ENCODE data around the gene NPW. TPM values are rescaled to one million over a fixed set of nuclear protein-coding genes. Genes with fewer than 3 reads are reported as not detected.

NPW gene
- polyA plus RNA-seq, 1 donor (not counting 4 experiments of a cell fraction or from before 2014, with no cell fraction given) = not detected

DNA sequence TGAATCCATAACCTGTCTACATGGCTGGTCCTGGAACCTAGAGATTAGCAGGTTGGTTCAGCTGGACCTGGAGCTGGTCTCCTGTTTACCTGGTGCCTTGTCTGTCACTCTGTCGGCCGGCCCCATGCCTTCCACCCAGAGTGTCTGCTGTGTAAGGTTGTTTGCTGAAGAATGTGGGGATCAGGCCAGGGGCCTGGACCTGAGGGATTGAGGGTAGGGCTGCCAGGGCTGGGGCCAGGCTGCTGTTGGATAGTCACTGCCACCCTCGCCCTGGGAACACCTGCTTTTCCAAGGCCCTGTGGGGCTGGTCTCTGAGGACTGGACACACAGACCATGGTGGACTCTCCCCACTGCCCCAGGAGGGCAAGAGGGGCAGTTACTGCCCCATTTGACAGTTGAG lies 8.6 kb downstream of the NPW start:
- Histone ChIP-seq H3K4me2 (ENCODE audit: control insufficient read depth, extremely low read depth, insufficient read depth, low read depth, low read length) (peak overlapping the region; percentile 76), H3K9me3 (ENCODE audit: control insufficient read depth, low read depth, low read length) (no peaks in the 10 kb centered on the region), H2AFZ (ENCODE audit: control insufficient read depth, low read length) (no peak overlapping the region), H3K9ac (ENCODE audit: control insufficient read depth, extremely low read depth, insufficient read depth, low read length) (no peak overlapping the region), H3K4me1 (ENCODE audit: control insufficient read depth, extremely low read depth, insufficient read depth, low read length) (peaks cover 10% of the 10 kb centered on the region), H3K36me3 (ENCODE audit: control insufficient read depth in 2 of 2, extremely low read depth in 1 of 2, insufficient read depth in 2 of 2, low read length in 2 of 2) (no peaks in the 10 kb centered on the region), H4K20me1 (ENCODE audit: control insufficient read depth, extremely low read depth, insufficient read depth, low read length) (no peaks in the 10 kb centered on the region), H3K79me2 (ENCODE audit: control insufficient read depth, insufficient read depth, low read length) (no peaks in the 10 kb centered on the region), H3K27ac (ENCODE audit: control insufficient read depth, insufficient read depth, low read length) (no peak overlapping the region), H3K9me1 (ENCODE audit: control insufficient read depth, extremely low read depth, insufficient read depth, low read length) (no peaks in the 10 kb centered on the region), H3K27me3 (ENCODE audit: control insufficient read depth, extremely low read depth, insufficient read depth, low read length) (no peaks in the 10 kb centered on the region), H3K4me3 (ENCODE audit: control insufficient read depth in 2 of 3, extremely low read depth in 1 of 3, insufficient read depth in 2 of 3, low read depth in 1 of 3, low read length in 3 of 3) (no peak overlapping the region)
- FAIRE-seq = no peak
- dilution Hi-C loops (cut with MboI; ENCODE audit: extremely low pct_ligation_motif_present, low sequenced_read_pairs) = no loop called here
- TF ChIP-seq, protein P1, sequence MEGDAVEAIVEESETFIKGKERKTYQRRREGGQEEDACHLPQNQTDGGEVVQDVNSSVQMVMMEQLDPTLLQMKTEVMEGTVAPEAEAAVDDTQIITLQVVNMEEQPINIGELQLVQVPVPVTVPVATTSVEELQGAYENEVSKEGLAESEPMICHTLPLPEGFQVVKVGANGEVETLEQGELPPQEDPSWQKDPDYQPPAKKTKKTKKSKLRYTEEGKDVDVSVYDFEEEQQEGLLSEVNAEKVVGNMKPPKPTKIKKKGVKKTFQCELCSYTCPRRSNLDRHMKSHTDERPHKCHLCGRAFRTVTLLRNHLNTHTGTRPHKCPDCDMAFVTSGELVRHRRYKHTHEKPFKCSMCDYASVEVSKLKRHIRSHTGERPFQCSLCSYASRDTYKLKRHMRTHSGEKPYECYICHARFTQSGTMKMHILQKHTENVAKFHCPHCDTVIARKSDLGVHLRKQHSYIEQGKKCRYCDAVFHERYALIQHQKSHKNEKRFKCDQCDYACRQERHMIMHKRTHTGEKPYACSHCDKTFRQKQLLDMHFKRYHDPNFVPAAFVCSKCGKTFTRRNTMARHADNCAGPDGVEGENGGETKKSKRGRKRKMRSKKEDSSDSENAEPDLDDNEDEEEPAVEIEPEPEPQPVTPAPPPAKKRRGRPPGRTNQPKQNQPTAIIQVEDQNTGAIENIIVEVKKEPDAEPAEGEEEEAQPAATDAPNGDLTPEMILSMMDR (optimal IDR thresholded peaks at IDR 0.05 in 1 of 3, IDR thresholded peaks at IDR 0.05 in 1 of 3, conservative IDR thresholded peaks at IDR 0.05 in 1 of 3; ENCODE audit: extremely low read depth in 1 of 3, insufficient read depth in 2 of 3, low read length in 3 of 3) = no peak
- no peak for TF ChIP-seq EZH2 (IDR thresholded peaks at IDR 0.05; ENCODE audit: low read length)
- DNase-seq (ENCODE audit: low read depth, low spot score) = no peak

DNA sequence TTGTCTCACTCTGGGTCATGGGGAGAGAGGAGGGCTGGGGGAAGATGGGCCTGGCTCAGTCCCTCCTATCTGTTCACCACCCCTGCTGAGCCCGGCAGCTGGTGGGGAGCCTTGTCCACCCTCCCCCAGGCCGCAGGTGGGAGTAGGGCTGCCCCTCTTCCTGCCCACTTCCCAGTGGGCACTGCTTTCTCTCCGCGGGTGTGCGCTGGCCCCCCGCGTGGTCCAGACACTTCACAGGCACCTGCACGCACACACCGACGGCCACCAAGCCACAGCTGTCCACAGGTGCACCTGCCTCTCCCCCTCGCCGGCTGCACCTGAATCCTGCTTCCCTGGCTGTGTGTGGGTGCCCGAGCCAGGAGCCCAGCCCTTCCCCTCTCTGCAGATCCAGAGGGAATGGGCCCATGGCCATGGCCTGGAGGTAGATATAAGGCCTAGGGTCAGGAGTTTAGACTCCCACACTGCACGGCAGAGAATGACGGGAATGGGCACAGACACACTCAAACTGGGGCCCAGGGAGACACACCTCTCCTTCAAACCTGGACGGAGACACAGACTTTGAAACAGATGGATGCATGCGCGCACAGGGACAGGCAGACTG lies 9.1 kb downstream of the NPW start:
- Histone ChIP-seq H3K9ac (ENCODE audit: control insufficient read depth, extremely low read depth, insufficient read depth, low read length) (no peak overlapping the region), H3K36me3 (ENCODE audit: control insufficient read depth in 2 of 2, extremely low read depth in 1 of 2, insufficient read depth in 2 of 2, low read length in 2 of 2) (no peaks in the 10 kb centered on the region), H4K20me1 (ENCODE audit: control insufficient read depth, extremely low read depth, insufficient read depth, low read length) (no peaks in the 10 kb centered on the region), H3K4me1 (ENCODE audit: control insufficient read depth, extremely low read depth, insufficient read depth, low read length) (peaks cover 12% of the 10 kb centered on the region), H3K4me2 (ENCODE audit: control insufficient read depth, extremely low read depth, insufficient read depth, low read depth, low read length) (no peak overlapping the region), H3K27ac (ENCODE audit: control insufficient read depth, insufficient read depth, low read length) (no peak overlapping the region), H3K9me1 (ENCODE audit: control insufficient read depth, extremely low read depth, insufficient read depth, low read length) (no peaks in the 10 kb centered on the region), H2AFZ (ENCODE audit: control insufficient read depth, low read length) (no peak overlapping the region), H3K79me2 (ENCODE audit: control insufficient read depth, insufficient read depth, low read length) (no peaks in the 10 kb centered on the region), H3K9me3 (ENCODE audit: control insufficient read depth, low read depth, low read length) (no peaks in the 10 kb centered on the region), H3K27me3 (ENCODE audit: control insufficient read depth, extremely low read depth, insufficient read depth, low read length) (no peaks in the 10 kb centered on the region), H3K4me3 (ENCODE audit: control insufficient read depth in 2 of 3, extremely low read depth in 1 of 3, insufficient read depth in 2 of 3, low read depth in 1 of 3, low read length in 3 of 3) (no peak overlapping the region)
- TF ChIP-seq EZH2 (IDR thresholded peaks at IDR 0.05; ENCODE audit: low read length) = no peak
- TF ChIP-seq, protein P1 (optimal IDR thresholded peaks at IDR 0.05 in 1 of 3, IDR thresholded peaks at IDR 0.05 in 1 of 3, conservative IDR thresholded peaks at IDR 0.05 in 1 of 3; ENCODE audit: extremely low read depth in 1 of 3, insufficient read depth in 2 of 3, low read length in 3 of 3) = no peak
- no peak for FAIRE-seq
- no peak for DNase-seq (ENCODE audit: low read depth, low spot score)
- dilution Hi-C loops (cut with MboI; ENCODE audit: extremely low pct_ligation_motif_present, low sequenced_read_pairs) = no loop called here

Data from keratinocyte (primary cell).